ENCODE measurements around the gene MOBP.

GRCh38 chr3:39447637-39448483, 19.6 kb upstream of the MOBP start:
- TF ChIP-seq, protein P1, sequence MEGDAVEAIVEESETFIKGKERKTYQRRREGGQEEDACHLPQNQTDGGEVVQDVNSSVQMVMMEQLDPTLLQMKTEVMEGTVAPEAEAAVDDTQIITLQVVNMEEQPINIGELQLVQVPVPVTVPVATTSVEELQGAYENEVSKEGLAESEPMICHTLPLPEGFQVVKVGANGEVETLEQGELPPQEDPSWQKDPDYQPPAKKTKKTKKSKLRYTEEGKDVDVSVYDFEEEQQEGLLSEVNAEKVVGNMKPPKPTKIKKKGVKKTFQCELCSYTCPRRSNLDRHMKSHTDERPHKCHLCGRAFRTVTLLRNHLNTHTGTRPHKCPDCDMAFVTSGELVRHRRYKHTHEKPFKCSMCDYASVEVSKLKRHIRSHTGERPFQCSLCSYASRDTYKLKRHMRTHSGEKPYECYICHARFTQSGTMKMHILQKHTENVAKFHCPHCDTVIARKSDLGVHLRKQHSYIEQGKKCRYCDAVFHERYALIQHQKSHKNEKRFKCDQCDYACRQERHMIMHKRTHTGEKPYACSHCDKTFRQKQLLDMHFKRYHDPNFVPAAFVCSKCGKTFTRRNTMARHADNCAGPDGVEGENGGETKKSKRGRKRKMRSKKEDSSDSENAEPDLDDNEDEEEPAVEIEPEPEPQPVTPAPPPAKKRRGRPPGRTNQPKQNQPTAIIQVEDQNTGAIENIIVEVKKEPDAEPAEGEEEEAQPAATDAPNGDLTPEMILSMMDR (tag by site-specific recombination; IDR thresholded peaks at IDR 0.05), result peak; percentile 61
- no peak for TF ChIP-seq ZNF311 (tag by site-specific recombination; IDR thresholded peaks at IDR 0.05; ENCODE audit: borderline replicate concordance)
- TF ChIP-seq ZFP69B (tag by site-specific recombination; IDR thresholded peaks at IDR 0.05), result no peak
- TF ChIP-seq ZNF561 (tag by site-specific recombination; IDR thresholded peaks at IDR 0.05; ENCODE audit: borderline replicate concordance), result no peak
- no peak for TF ChIP-seq ZNF521 (tag by site-specific recombination; IDR thresholded peaks at IDR 0.05)
- TF ChIP-seq, protein P2, sequence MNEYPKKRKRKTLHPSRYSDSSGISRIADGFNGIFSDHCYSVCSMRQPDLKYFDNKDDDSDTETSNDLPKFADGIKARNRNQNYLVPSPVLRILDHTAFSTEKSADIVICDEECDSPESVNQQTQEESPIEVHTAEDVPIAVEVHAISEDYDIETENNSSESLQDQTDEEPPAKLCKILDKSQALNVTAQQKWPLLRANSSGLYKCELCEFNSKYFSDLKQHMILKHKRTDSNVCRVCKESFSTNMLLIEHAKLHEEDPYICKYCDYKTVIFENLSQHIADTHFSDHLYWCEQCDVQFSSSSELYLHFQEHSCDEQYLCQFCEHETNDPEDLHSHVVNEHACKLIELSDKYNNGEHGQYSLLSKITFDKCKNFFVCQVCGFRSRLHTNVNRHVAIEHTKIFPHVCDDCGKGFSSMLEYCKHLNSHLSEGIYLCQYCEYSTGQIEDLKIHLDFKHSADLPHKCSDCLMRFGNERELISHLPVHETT (tag by site-specific recombination; IDR thresholded peaks at IDR 0.05), result no peak
- no peak for TF ChIP-seq ZNF514 (tag by site-specific recombination; IDR thresholded peaks at IDR 0.05)
- no peak for TF ChIP-seq ZBTB8A (tag by site-specific recombination; IDR thresholded peaks at IDR 0.05)
- TF ChIP-seq YY1 (tag by site-specific recombination; IDR thresholded peaks at IDR 0.05), result no peak
- no peak for TF ChIP-seq ZNF830 (tag by site-specific recombination; IDR thresholded peaks at IDR 0.05; ENCODE audit: low read depth)

Measured in HEK293 (cell line).